Right atrium auricular region (tissue), 2 donors: ENCODE measurements around the gene ALDH1A3. TPM values are rescaled to one million over a fixed set of nuclear protein-coding genes. Genes with fewer than 3 reads are reported as not detected.

Source experiments
- DNase-seq: peaks from one replicate; pipeline ENCODE4 v3.0.0-alpha.2; 2019; ENCODE audit warnings: low spot score
- H3K27ac ChIP-seq, 2 donors: fragments of 200-600 bp; sonication (generic); 1 replicate in 1 of 2; 2 replicates in 1 of 2; pipeline ENCODE4 v1.5.1; 2016 to 2019
- H3K27me3 ChIP-seq, 2 donors: fragments of 200-600 bp; sonication (generic); one replicate each; pipeline versions ENCODE4 v1.5.1 to v1.6.0; 2017 to 2019
- H3K36me3 ChIP-seq: fragments of 200-600 bp; sonication (generic); one replicate; pipeline ENCODE4 v1.5.1; 2016
- H3K4me1 ChIP-seq, 2 donors: fragments of 200-600 bp; sonication (generic); one replicate each; pipeline versions ENCODE4 v1.5.1 to v1.6.0; 2017 to 2019
- H3K4me3 ChIP-seq, 2 donors: fragments of 200-600 bp; sonication (generic); 1 replicate in 1 of 2; 2 replicates in 1 of 2; pipeline ENCODE4 v1.5.1; 2017 to 2019; ENCODE audit warnings: mild to moderate bottlenecking in 1 of 2, moderate library complexity in 1 of 2
- H3K9me3 ChIP-seq, 2 donors: fragments of 200-600 bp; sonication (generic); one replicate each; pipeline ENCODE4 v1.5.1; 2019
- CTCF ChIP-seq, 2 donors: fragments of 200-600 bp; sonication (generic); IDR thresholded peaks; one replicate each; pipeline ENCODE4 v1.5.1; 2019; ENCODE audit warnings: antibody characterized with exemption in 2 of 2
- total RNA-seq, 2 donors: library from RNA; depleted of rRNA; stranded (reverse); fragments of >200 nt; gene quantifications; one replicate each; pipeline ENCODE4 v1.1.0, GENCODE V29; 2016

The ALDH1A3 gene
- total RNA-seq, 2 donors from 2014 or later = 14.7 to 19.7 TPM

- no peaks in the 10 kb centered on the region for H3K9me3 ChIP-seq
Observed at GRCh38 chr15:100853676-100854440, 25.8 kb upstream of the ALDH1A3 start.

GRCh38 chr15:100856867-100857266 lies 22.8 kb upstream of the ALDH1A3 start:
- H3K27ac ChIP-seq = no peak overlapping the region
- no peak for DNase-seq
- H3K36me3 ChIP-seq = no peaks in the 10 kb centered on the region
- H3K4me1 ChIP-seq = no peaks in the 10 kb centered on the region
- H3K9me3 ChIP-seq = peaks cover 0 to 12% of the 10 kb centered on the region in 2 donors
- no peak overlapping the region for H3K4me3 ChIP-seq
- no peak for TF ChIP-seq CTCF (IDR thresholded peaks at IDR 0.05)
- no peaks in the 10 kb centered on the region for H3K27me3 ChIP-seq

More at GRCh38 chr15:100853676-100854440, 25.8 kb upstream of the ALDH1A3 start:
- Histone ChIP-seq H3K27ac (no peak overlapping the region), H3K36me3 (no peaks in the 10 kb centered on the region), H3K4me3 (no peak overlapping the region), H3K4me1 (no peaks in the 10 kb centered on the region), H3K27me3 (no peaks in the 10 kb centered on the region)
- TF ChIP-seq CTCF (IDR thresholded peaks at IDR 0.05) = no peak
- no peak for DNase-seq

GRCh38 chr15:100858294-100858693 lies 21.3 kb upstream of the ALDH1A3 start:
- DNase-seq = no peak
- H3K9me3 ChIP-seq = peaks cover 0 to 12% of the 10 kb centered on the region in 2 donors
- H3K27ac ChIP-seq = no peak overlapping the region
- H3K4me1 ChIP-seq = no peaks in the 10 kb centered on the region
- no peak overlapping the region for H3K4me3 ChIP-seq
- no peaks in the 10 kb centered on the region for H3K36me3 ChIP-seq
- H3K27me3 ChIP-seq = no peaks in the 10 kb centered on the region
- no peak for TF ChIP-seq CTCF (IDR thresholded peaks at IDR 0.05)

- Histone ChIP-seq H3K27me3 (no peaks in the 10 kb centered on the region), H3K36me3 (no peaks in the 10 kb centered on the region), H3K9me3 (peaks cover 0 to 12% of the 10 kb centered on the region in 2 donors), H3K4me3 (no peak overlapping the region), H3K27ac (no peak overlapping the region), H3K4me1 (no peaks in the 10 kb centered on the region)
- no peak for TF ChIP-seq CTCF (IDR thresholded peaks at IDR 0.05)
- DNase-seq = no peak
Observed at GRCh38 chr15:100859970-100860828, 19.4 kb upstream of the ALDH1A3 start.

- H3K4me3 ChIP-seq = no peak overlapping the region
- H3K4me1 ChIP-seq = no peaks in the 10 kb centered on the region
- no peaks in the 10 kb centered on the region for H3K36me3 ChIP-seq
- H3K27ac ChIP-seq = no peak overlapping the region
- H3K27me3 ChIP-seq = no peaks in the 10 kb centered on the region
- no peak for TF ChIP-seq CTCF (IDR thresholded peaks at IDR 0.05)
- H3K9me3 ChIP-seq = peaks cover 0 to 12% of the 10 kb centered on the region in 2 donors
- DNase-seq = no peak
Observed at GRCh38 chr15:100860829-100861510, 18.7 kb upstream of the ALDH1A3 start.
